DMS79 treated with DMSO at 0.1 percent for 48 hours (cell line): ENCODE results near the gene CAMLG.

Source experiments
- DNase-seq: peaks from one replicate; lab custom pipeline; 2025; lab: John Stamatoyannopoulos, UW

Gene CAMLG

DNA sequence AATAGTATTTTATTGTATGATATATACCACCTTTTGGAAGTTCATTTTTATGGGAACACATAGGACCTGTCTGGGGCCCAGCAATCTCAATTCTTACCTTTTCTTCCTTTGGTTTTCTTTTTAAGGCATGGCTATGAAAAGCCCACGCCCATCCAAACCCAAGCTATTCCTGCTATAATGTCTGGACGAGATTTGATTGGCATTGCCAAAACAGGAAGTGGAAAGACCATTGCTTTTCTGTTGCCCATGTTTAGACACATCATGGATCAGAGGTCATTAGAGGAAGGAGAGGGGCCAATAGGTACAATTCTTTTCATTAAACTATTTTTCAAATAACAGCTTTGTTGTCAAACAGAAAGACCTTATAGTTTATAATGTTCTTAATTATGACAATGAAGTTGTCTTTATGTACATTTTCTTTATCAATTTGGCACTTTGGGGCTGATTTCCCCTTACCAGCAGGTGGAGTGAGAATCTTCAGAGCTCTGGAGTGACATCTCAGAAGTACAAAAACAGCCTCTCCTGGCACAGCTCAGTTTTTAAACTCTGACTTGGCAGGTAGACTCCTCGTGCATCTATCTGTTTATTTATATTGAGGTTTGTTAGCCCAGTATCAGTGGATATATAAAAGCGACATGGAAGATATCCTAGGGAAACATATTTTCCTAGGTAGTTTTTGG lies 46.0 kb downstream of the CAMLG start:
- DNase-seq, result no peak

DNA sequence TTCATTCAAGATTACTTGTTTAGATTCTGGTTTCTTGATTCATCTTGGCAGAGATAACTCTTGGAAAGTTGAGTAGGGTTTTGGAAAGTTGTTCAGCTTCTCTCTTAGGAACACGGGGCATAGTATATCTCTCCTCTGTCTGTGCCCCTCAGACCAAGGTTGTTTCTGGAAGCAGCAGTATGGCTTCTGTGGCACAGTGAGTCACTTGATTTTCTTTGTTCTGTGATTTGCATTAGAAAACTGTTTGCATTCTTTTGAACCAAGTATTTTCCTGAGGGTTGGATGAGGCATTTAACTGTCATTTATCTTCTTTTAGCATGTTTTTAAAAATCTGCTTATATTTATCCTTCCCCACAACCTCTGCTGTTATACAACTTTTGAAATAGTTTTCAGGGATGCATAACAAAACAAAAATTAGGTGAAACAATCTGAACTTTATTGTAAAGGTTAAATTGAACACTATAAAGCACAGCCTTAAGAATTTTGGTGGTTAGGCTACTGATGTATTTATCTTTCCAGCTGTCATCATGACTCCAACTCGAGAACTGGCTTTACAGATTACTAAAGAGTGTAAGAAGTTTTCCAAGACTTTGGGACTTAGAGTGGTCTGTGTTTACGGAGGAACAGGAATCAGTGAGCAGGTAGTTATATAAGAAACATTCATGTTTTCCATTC lies 46.7 kb downstream of the CAMLG start:
- no peak for DNase-seq

DNA sequence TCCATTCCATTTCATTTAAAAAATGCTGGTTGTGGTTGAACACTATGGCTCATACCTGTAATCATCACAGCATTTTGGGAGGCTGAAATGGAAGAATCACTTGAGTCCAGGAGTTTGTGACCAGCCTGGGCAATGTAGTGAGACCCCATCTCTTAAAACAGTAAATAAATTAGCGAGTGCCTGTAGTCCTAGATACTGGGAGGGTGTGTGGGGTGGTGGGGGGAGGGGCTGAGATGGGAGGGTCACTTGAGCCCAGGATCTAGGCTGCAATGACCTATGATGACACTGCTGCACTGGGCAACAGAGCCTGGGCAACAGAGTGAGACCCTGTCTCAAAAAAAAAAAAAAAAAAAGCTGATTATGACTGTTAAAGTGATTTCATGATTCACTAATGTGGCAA lies 49.3 kb downstream of the CAMLG start:
- DNase-seq, result no peak

DNA sequence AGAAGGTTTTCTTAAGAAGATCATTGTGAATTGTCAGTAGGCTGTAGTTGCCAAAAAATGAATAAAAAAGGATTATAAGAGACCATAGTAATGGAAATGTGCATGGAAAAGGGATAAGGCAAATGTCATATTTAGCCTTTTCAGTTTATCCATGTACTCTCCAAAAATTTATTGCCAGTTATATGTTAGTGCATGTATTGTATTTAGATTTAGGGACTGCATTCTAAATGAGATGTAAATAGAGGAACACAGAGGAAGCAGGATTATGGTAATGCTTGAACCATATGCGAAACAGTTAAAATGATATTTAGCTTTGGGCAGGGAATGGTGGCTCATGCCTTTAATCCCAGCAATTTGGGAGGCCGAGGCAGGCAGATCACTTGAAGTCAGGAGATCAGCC lies 53.2 kb downstream of the CAMLG start:
- no peak for DNase-seq

DNA sequence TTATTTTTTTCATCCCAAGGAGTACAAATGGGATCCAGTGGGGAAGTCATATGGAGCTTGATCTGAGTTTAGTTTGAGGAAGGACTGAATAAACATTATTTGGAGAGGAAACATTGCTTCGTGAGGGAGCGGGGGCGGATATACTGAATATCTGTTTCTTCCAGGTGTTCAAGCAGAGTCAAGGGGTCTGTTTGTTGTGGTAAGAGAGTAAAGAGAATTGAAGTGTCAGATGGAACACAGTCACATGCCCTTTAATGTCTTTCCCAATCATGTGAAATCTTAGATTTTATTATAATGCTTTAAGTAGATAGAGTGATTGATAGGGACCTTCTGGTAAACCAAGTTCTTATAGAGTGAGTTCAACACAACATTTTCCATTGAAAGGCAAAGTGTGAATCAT lies 53.9 kb downstream of the CAMLG start:
- DNase-seq, result no peak

DNA sequence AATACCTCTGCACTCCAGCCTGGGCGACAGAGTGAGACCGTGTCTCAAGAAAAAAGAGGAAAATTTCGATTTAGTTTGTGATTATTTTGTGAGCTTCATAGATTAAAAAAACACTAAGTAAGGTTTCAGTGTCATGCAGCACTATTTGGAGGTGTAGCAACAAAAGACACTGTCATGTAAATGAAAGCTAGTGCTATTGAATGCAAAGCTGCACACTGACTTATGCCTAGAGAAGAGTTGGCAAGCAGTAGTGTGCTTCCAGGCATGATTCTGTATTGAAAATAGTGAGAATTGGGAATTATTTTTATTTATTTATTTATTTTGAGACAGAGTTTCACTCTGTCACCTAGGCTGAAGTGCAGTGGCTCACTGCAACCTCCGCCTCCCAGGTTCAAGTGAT lies 54.8 kb downstream of the CAMLG start:
- no peak for DNase-seq

DNA sequence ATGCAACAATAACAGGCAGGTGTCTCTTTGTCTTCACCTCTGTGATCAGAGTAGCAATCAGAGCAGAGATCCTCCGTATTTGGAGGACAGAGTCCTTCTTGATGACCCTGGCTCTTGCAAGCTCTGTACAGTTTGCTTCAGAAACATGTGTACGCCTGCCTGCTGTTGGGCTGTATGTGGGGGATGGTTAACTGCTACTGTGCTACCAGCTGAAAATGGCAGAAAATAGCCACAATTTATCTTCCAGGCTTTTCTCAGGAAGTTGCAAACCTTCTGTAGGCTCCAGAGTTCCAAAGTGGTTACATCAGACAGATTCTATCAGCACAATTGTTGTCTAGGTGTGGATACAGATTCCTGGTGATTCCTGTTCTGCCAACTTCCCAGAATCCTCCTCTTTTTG lies 55.7 kb downstream of the CAMLG start:
- DNase-seq, result no peak

DNA sequence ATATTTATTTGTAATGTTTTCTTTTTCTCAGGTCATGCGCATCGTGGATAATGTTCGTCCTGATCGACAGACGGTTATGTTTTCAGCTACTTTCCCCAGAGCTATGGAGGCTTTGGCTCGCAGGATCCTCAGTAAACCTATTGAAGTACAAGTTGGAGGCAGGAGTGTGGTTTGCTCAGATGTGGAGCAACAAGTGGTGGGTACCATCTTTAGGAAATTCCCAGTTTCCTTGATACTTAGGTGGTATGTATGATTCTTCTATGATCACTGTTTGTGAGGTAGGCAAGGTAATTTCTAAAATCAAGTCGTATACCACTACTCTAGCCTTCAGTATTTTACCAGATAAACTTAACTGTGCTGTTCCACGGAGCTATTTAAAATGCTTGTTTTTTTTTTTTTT lies 56.5 kb downstream of the CAMLG start:
- no peak for DNase-seq

DNA sequence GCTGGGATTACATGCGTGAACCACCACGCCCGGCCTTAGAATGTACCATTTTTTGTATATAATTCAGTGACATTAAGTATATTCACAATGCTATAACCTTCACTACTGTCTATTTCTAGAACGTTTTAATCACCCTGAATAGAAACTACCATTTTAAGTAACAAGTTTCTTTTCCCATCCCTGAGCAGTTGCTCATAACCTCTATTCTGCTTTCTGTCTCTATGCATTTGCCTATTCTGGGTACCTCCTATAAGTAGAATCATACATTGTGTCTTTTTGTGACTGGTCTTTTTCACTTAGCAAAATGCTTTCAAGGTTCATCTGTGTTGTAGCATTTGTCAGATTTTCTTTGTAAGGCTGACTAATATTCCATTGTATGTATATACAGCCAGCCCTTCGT lies 60.1 kb downstream of the CAMLG start:
- no peak for DNase-seq
